Measurements from ENCODE around the gene SYDE2. TPM values are rescaled to one million over a fixed set of nuclear protein-coding genes. Genes with fewer than 3 reads are reported as not detected.

Gene SYDE2
- total and polyA plus RNA-seq, 9 of the 15 experiments (the other 6 are each of a cell fraction or from before 2014, with no cell fraction given): 0.39 to 8.7 (median 4.5) TPM

DNA sequence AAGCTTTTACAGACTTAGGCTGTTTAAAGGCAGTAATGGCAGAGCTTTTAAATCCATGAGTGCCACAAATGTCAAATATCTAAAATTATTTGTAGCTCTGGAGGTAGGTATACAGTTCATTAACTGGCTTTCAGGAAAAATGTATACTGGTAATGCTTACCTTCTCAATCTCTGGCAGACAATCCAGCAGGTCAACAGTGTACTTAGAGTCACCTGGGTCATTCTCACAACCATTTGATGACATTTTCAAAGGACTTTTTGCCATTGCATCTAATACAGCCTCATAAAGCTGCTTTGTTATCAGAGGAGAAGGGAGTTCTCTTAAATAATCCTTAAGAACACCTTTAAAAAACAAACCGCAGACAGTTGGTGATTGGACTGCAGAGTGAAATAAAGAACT lies 31.9 kb downstream of the SYDE2 start:
- Histone ChIP-seq H3K27ac (ENCODE audit: extremely low read depth, low read depth, low read length) (no peak overlapping the region), H3K27me3 (ENCODE audit: control insufficient read depth in 2 of 2, insufficient read depth in 2 of 2, low read length in 2 of 2) (no peaks in the 10 kb centered on the region), H3K4me1 (replicated peaks in 1 of 2; ENCODE audit: control insufficient read depth in 2 of 2, insufficient read depth in 2 of 2, low read length in 2 of 2) (peaks cover 0 to 18% of the 10 kb centered on the region in 2 experiments; a peak in 2 of 5 replicates), H3K4me3 (no peak overlapping the region), H3K79me2 (ENCODE audit: control insufficient read depth, insufficient read depth, low read length) (no peaks in the 10 kb centered on the region), H4K20me1 (replicated peaks; ENCODE audit: control insufficient read depth, insufficient read depth, low read length) (no peaks in the 10 kb centered on the region), H3K36me3 (ENCODE audit: control insufficient read depth, insufficient read depth, low read length) (peaks cover 6% of the 10 kb centered on the region; the same call in 1 of the 3 replicates), H3K4me2 (ENCODE audit: insufficient read depth, low read length) (no peak overlapping the region), H3K9me3 (replicated peaks; ENCODE audit: control insufficient read depth, insufficient read depth, low read depth, low read length) (no peaks in the 10 kb centered on the region), H2AFZ (ENCODE audit: low read depth, low read length) (no peak overlapping the region), H3K9me1 (ENCODE audit: control insufficient read depth, insufficient read depth, low read length) (no peaks in the 10 kb centered on the region), H3K9ac (ENCODE audit: insufficient read depth in 1 of 2, low read depth in 2 of 2, low read length in 2 of 2) (no peak overlapping the region)
- 71% methylated on average over 1 of the region's 1 CpG for WGBS (ENCODE audit: insufficient coverage, low coverage, missing lambda C conversion rate)
- CTCF ChIA-PET (ENCODE audit: low intra/inter-chr PET ratio): no interaction called here
- no peak for DNase-seq (ENCODE audit: extremely low read depth in 1 of 4, low spot score in 3 of 4)
- POLR2A ChIA-PET: no interaction called here
- no peak for FAIRE-seq
- BruUV-seq (replicated peaks): no TSS peak
- intact Hi-C loops (cut with micrococcal nuclease) (no loop called here), in situ Hi-C loops (cut with MboI) (no loop called here)
- TF ChIP-seq KLF13 (tag; IDR thresholded peaks at IDR 0.05; ENCODE audit: borderline replicate concordance, low read depth) (no peak), ZNF639 (CRISPR knock-in tag; conservative IDR thresholded peaks at IDR 0.05 in 1 of 2, IDR thresholded peaks at IDR 0.05 in 1 of 2) (no peak)
- no peak for ATAC-seq

DNA sequence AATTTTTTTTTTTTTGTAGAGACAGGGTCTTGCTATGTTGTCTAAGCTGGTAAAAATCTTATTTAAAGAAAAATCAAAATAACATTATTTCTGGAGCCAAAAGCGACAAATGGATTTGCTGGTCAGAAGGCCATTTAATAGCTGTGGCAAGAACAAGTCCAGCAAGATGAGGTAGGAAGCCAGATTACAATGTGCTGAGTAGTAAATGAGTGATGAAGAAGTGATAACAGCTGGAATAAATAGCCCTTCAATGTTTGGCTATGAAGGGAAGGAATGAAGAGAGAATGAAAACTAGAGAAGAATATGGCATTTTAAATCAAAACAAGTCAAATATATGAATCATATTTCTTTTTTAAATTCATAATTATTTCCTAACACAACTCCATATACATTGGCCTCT lies 34.5 kb downstream of the SYDE2 start:
- intact Hi-C loops (cut with micrococcal nuclease): no loop called here
- TF ChIP-seq, protein P1, sequence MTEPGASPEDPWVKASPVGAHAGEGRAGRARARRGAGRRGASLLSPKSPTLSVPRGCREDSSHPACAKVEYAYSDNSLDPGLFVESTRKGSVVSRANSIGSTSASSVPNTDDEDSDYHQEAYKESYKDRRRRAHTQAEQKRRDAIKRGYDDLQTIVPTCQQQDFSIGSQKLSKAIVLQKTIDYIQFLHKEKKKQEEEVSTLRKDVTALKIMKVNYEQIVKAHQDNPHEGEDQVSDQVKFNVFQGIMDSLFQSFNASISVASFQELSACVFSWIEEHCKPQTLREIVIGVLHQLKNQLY (CRISPR knock-in tag; conservative IDR thresholded peaks at IDR 0.05): no peak
- TF ChIP-seq CHD1 (IDR thresholded peaks at IDR 0.05; ENCODE audit: low read length): no peak
- no peak for TF ChIP-seq RBM17 (IDR thresholded peaks at IDR 0.05; ENCODE audit: borderline replicate concordance, low read depth, low read length)
- TF ChIP-seq MTA3 (IDR thresholded peaks at IDR 0.05; ENCODE audit: borderline replicate concordance): no peak
- no peak for TF ChIP-seq MCM7 (IDR thresholded peaks at IDR 0.05)
- TF ChIP-seq POLR3G (IDR thresholded peaks at IDR 0.05; ENCODE audit: extremely low read depth, insufficient read length, insufficient replicate concordance): no peak
- no peak for TF ChIP-seq ZNF764 (CRISPR knock-in tag; IDR thresholded peaks at IDR 0.05; ENCODE audit: low read depth)
- no peak for TF ChIP-seq TRIM24 (IDR thresholded peaks at IDR 0.05)
- no peak for TF ChIP-seq MAX (CRISPR knock-in tag; IDR thresholded peaks at IDR 0.05)
- no peak for TF ChIP-seq ZNF174 (CRISPR knock-in tag; IDR thresholded peaks at IDR 0.05)
- TF ChIP-seq ZFP1 (CRISPR knock-in tag; IDR thresholded peaks at IDR 0.05): no peak
- no peak for TF ChIP-seq SMAD3 (CRISPR knock-in tag; conservative IDR thresholded peaks at IDR 0.05)
- no peak for TF ChIP-seq POLR2AphosphoS5 (IDR thresholded peaks at IDR 0.05; ENCODE audit: control insufficient read depth, insufficient read depth, low read depth, low read length)

More for the DNA sequence above, 34.5 kb downstream of the SYDE2 start:
- H3K9me1 ChIP-seq (ENCODE audit: control insufficient read depth, insufficient read depth, low read length): no peaks in the 10 kb centered on the region
- no peak overlapping the region for H3K9ac ChIP-seq (ENCODE audit: insufficient read depth in 1 of 2, low read depth in 2 of 2, low read length in 2 of 2)
- POLR2A ChIA-PET: interaction anchor here (1.0 kb wide), 1 partner anchor 16 kb away, joined by 3 read pairs; no protein-coding TSS in a partner anchor
- H2AFZ ChIP-seq (ENCODE audit: low read depth, low read length): no peak overlapping the region
- 100% methylated on average over 1 of the region's 1 CpG for WGBS (ENCODE audit: insufficient coverage, low coverage, missing lambda C conversion rate)
- H3K4me2 ChIP-seq (ENCODE audit: insufficient read depth, low read length): no peak overlapping the region
- no TSS peak for BruUV-seq (replicated peaks)
- no peaks in the 10 kb centered on the region for H4K20me1 ChIP-seq (replicated peaks; ENCODE audit: control insufficient read depth, insufficient read depth, low read length)
- H3K79me2 ChIP-seq (ENCODE audit: control insufficient read depth, insufficient read depth, low read length): no peaks in the 10 kb centered on the region
- FAIRE-seq (no peak), ATAC-seq (no peak), DNase-seq (ENCODE audit: extremely low read depth in 1 of 4, low spot score in 3 of 4) (no peak)
- CTCF ChIA-PET (ENCODE audit: low intra/inter-chr PET ratio): no interaction called here
- H3K9me3 ChIP-seq (replicated peaks; ENCODE audit: control insufficient read depth, insufficient read depth, low read depth, low read length): no peaks in the 10 kb centered on the region
- peaks cover 6% of the 10 kb centered on the region; the same call in 1 of the 3 replicates for H3K36me3 ChIP-seq (ENCODE audit: control insufficient read depth, insufficient read depth, low read length)
- in situ Hi-C loops (cut with MboI): no loop called here
- H3K4me1 ChIP-seq (replicated peaks in 1 of 2; ENCODE audit: control insufficient read depth in 2 of 2, insufficient read depth in 2 of 2, low read length in 2 of 2): no peaks in the 10 kb centered on the region
- H3K4me3 ChIP-seq: no peak overlapping the region
- no peak overlapping the region for H3K27ac ChIP-seq (ENCODE audit: extremely low read depth, low read depth, low read length)
- no peaks in the 10 kb centered on the region for H3K27me3 ChIP-seq (ENCODE audit: control insufficient read depth in 2 of 2, insufficient read depth in 2 of 2, low read length in 2 of 2)
